CD14-positive monocyte (primary cell): ENCODE data around the gene GMDS. TPM values are rescaled to one million over a fixed set of nuclear protein-coding genes. Genes with fewer than 3 reads are reported as not detected.

Experiments used
- DNase-seq, 3 donors: peaks; one replicate each; pipeline ENCODE4 v3.0.0-alpha.2; 2011 to 2022
- H2AFZ ChIP-seq: 2 replicates; pipeline ENCODE4 v1.6.0; 2012; ENCODE audit warnings: mild to moderate bottlenecking, low read depth, low read length, inconsistent platforms; ENCODE audit not compliant: insufficient read depth, poor library complexity, severe bottlenecking
- H3K27ac ChIP-seq, 2 donors: 1 replicate in 1 of 2; 2 replicates in 1 of 2; pipeline ENCODE4 v1.5.1; 2012 to 2013; ENCODE audit warnings: low read length in 2 of 2, control low read depth in 1 of 2, inconsistent platforms in 1 of 2, low read depth in 1 of 2, mild to moderate bottlenecking in 1 of 2
- H3K27me3 ChIP-seq, 2 donors: one replicate each; pipeline versions ENCODE4 v1.6.0 to v1.6.1; 2011 to 2013; ENCODE audit warnings: low read length in 2 of 2; ENCODE audit not compliant: control insufficient read depth in 2 of 2, insufficient read depth in 2 of 2
- H3K36me3 ChIP-seq, 2 donors: replicated peaks in 1 of 2; 1 replicate in 1 of 2; 2 replicates in 1 of 2; pipeline versions ENCODE4 v1.5.1 to v1.6.1; 2012 to 2013; ENCODE audit warnings: low read length in 2 of 2, control low read depth in 1 of 2, inconsistent platforms in 1 of 2, mild to moderate bottlenecking in 1 of 2; ENCODE audit not compliant: insufficient read depth in 2 of 2, control insufficient read depth in 1 of 2
- H3K4me1 ChIP-seq, 2 donors: 1 replicate in 1 of 2; 2 replicates in 1 of 2; pipeline versions ENCODE4 v1.5.1 to v1.6.1; 2012 to 2013; ENCODE audit warnings: low read length in 2 of 2, control low read depth in 1 of 2, inconsistent platforms in 1 of 2, mild to moderate bottlenecking in 1 of 2, moderate library complexity in 1 of 2; ENCODE audit not compliant: insufficient read depth in 2 of 2, control insufficient read depth in 1 of 2
- H3K4me2 ChIP-seq: replicated peaks from 2 replicates; pipeline ENCODE3; 2012; ENCODE audit warnings: low read length, moderate library complexity, mild to moderate bottlenecking; ENCODE audit not compliant: poor library complexity, severe bottlenecking; ENCODE audit errors: extremely low read depth
- H3K4me3 ChIP-seq, 3 experiments: fragments of 200-600 bp in 1 of 3; sonication (generic) in 1 of 3; replicated peaks in 1 of 3; 1 replicate in 2 of 3; 2 replicates in 1 of 3; pipeline ENCODE4 v1.5.1; 2011 to 2013; ENCODE audit warnings: low read length in 3 of 3, mild to moderate bottlenecking in 3 of 3, control low read depth in 2 of 3, low read depth in 2 of 3, inconsistent platforms in 1 of 3, moderate library complexity in 1 of 3
- H3K79me2 ChIP-seq: 2 replicates; pipeline ENCODE4 v1.6.0; 2012; ENCODE audit warnings: mild to moderate bottlenecking, control low read depth, inconsistent platforms, low read length, moderate library complexity; ENCODE audit not compliant: insufficient read depth
- H3K9ac ChIP-seq: 2 replicates; pipeline ENCODE4 v1.6.0; 2017; ENCODE audit warnings: low read length, mild to moderate bottlenecking; ENCODE audit not compliant: insufficient read depth, poor library complexity, severe bottlenecking
- H3K9me3 ChIP-seq, 2 donors: replicated peaks in 1 of 2; 1 replicate in 1 of 2; 2 replicates in 1 of 2; pipeline versions ENCODE4 v1.5.1 to v1.6.1; 2012 to 2013; ENCODE audit warnings: low read length in 2 of 2, control low read depth in 1 of 2; ENCODE audit not compliant: control insufficient read depth in 1 of 2, insufficient read depth in 1 of 2
- H4K20me1 ChIP-seq: 2 replicates; pipeline ENCODE4 v1.6.0; 2012; ENCODE audit warnings: mild to moderate bottlenecking, low read length, control low read depth, moderate library complexity; ENCODE audit not compliant: insufficient read depth
- H3K27ac Mint-ChIP-seq, 7 donors: one replicate each; pipeline ENCODE4 v1.8.0; 2020; ENCODE audit warnings: mild to moderate bottlenecking in 7 of 7, mixed read lengths in 7 of 7, moderate library complexity in 6 of 7, inconsistent platforms in 2 of 7
- H3K27me3 Mint-ChIP-seq, 3 donors: one replicate each; pipeline ENCODE4 v1.8.0; 2021 to 2022; ENCODE audit warnings: low read depth in 3 of 3, mild to moderate bottlenecking in 3 of 3, mixed read lengths in 3 of 3, moderate library complexity in 3 of 3, inconsistent platforms in 1 of 3
- H3K36me3 Mint-ChIP-seq, 2 donors: one replicate each; pipeline ENCODE4 v1.8.0; 2020; ENCODE audit warnings: mixed read lengths in 2 of 2, inconsistent platforms in 1 of 2, mild to moderate bottlenecking in 1 of 2
- H3K4me1 Mint-ChIP-seq: one replicate; pipeline ENCODE4 v1.8.0; 2020; ENCODE audit warnings: mild to moderate bottlenecking, mixed read lengths
- H3K4me3 Mint-ChIP-seq, 2 donors: one replicate each; pipeline ENCODE4 v1.8.0; 2020; ENCODE audit warnings: mild to moderate bottlenecking in 2 of 2, mixed read lengths in 2 of 2, moderate library complexity in 1 of 2
- H3K9me3 Mint-ChIP-seq, 7 donors: one replicate each; pipeline ENCODE4 v1.8.0; 2020 to 2022; ENCODE audit warnings: mixed read lengths in 7 of 7, mild to moderate bottlenecking in 6 of 7, moderate library complexity in 6 of 7, inconsistent platforms in 2 of 7
- CTCF ChIP-seq: fragments of 200-600 bp; IDR thresholded peaks from one replicate; pipeline ENCODE4 v1.8.0; 2022; ENCODE audit warnings: antibody characterized with exemption, mild to moderate bottlenecking
- WGBS: methylation state at CpG from one replicate; pipeline ENCODE4 v1.1.5; 2013; ENCODE audit warnings: missing lambda C conversion rate; ENCODE audit not compliant: insufficient coverage; 5-methylcytosine and 5-hydroxymethylcytosine counted together
- intact Hi-C, 2 donors: fragments of 100-400 bp; cut with micrococcal nuclease; formaldehyde crosslinking; loops; one replicate each; pipeline versions ENCODE4 v1.15.0 to v1.15.1; 2023
- polyA plus RNA-seq, 3 donors: library from polyadenylated mRNA; depleted of rRNA in 1 of 3; unstranded in 2 of 3; stranded (reverse) in 1 of 3; fragments of 300-500 nt in 2 of 3; fragments of >200 nt in 1 of 3; fragmentation: Illumina TruSeq in 2 of 3; gene quantifications; 1 replicate in 2 of 3; 2 replicates in 1 of 3; pipeline ENCODE4 v1.2.3, GENCODE V29; 2012 to 2021

The GMDS gene
- polyA plus RNA-seq, 3 donors = 10.5 to 19.9 (median 17.6) TPM

- Histone ChIP-seq H3K36me3 (no peaks in the 10 kb centered on the region), H3K27me3 (no peaks in the 10 kb centered on the region), H4K20me1 (no peaks in the 10 kb centered on the region), H3K79me2 (no peaks in the 10 kb centered on the region), H3K27ac (no peak overlapping the region), H3K9me3 (no peaks in the 10 kb centered on the region), H3K9ac (no peak overlapping the region), H3K4me3 (peak overlapping the region; percentile 21 to 49 (median 36)), H3K4me1 (peaks cover 18 to 20% of the 10 kb centered on the region in 2 donors), H2AFZ (no peak overlapping the region), H3K4me2 (peak overlapping the region; percentile 53)
- Mint-ChIP-seq H3K4me1 (peaks cover 39% of the 10 kb centered on the region), H3K9me3 (peaks cover 0 to 4% (median 0%) of the 10 kb centered on the region in 7 donors), H3K36me3 (peaks cover 0 to 2% of the 10 kb centered on the region in 2 donors), H3K27me3 (peaks cover 5 to 9% (median 7%) of the 10 kb centered on the region in 3 donors), H3K4me3 (peak overlapping the region; percentile 55 to 75), H3K27ac (peak overlapping the region in 1 of 7 donors; percentile 22)
- DNase-seq = peak in 2 of 3 donors; percentile 7 to 18
- intact Hi-C loops = no loop called here
- TF ChIP-seq CTCF = no peak
- WGBS = 40% methylated on average over 5 of the region's 7 CpGs
These were observed 119.1 kb downstream of the GMDS start for GRCh38 chr6:2126351-2126750.

GRCh38 chr6:2125158-2125557 is 120.2 kb downstream of the GMDS start:
- H3K27ac ChIP-seq = no peak overlapping the region
- Mint-ChIP-seq H3K27me3 (peaks cover 5 to 9% (median 7%) of the 10 kb centered on the region in 3 donors), H3K9me3 (peaks cover 0 to 4% (median 0%) of the 10 kb centered on the region in 7 donors), H3K4me1 (peaks cover 39% of the 10 kb centered on the region), H3K36me3 (peaks cover 4 to 5% of the 10 kb centered on the region in 2 donors), H3K27ac (no peak overlapping the region), H3K4me3 (peak overlapping the region in 1 of 2 donors; percentile 32)
- TF ChIP-seq CTCF = no peak
- WGBS = 67% methylated on average over 1 of the region's 3 CpGs
- DNase-seq = no peak
- no peaks in the 10 kb centered on the region for H3K36me3 ChIP-seq
- intact Hi-C loops = no loop called here
- no peak overlapping the region for H3K4me2 ChIP-seq
- H3K4me3 ChIP-seq = no peak overlapping the region
- no peak overlapping the region for H2AFZ ChIP-seq
- no peaks in the 10 kb centered on the region for H4K20me1 ChIP-seq
- H3K9me3 ChIP-seq = no peaks in the 10 kb centered on the region
- H3K9ac ChIP-seq = no peak overlapping the region
- H3K4me1 ChIP-seq = peaks cover 18 to 20% of the 10 kb centered on the region in 2 donors
- no peaks in the 10 kb centered on the region for H3K27me3 ChIP-seq
- H3K79me2 ChIP-seq = no peaks in the 10 kb centered on the region
